Activated gamma-delta T cell (primary cell): ENCODE results near the gene JAK1.
"Not testable (repeated sequence)": the region's sequence is repeated elsewhere in the genome, so short reads cannot be mapped to it uniquely, and the experiment has no call there.

ENCODE experiments used
- DNase-seq: peaks from one replicate; lab custom pipeline; 2025; lab: John Stamatoyannopoulos, UW

Gene JAK1

DNA sequence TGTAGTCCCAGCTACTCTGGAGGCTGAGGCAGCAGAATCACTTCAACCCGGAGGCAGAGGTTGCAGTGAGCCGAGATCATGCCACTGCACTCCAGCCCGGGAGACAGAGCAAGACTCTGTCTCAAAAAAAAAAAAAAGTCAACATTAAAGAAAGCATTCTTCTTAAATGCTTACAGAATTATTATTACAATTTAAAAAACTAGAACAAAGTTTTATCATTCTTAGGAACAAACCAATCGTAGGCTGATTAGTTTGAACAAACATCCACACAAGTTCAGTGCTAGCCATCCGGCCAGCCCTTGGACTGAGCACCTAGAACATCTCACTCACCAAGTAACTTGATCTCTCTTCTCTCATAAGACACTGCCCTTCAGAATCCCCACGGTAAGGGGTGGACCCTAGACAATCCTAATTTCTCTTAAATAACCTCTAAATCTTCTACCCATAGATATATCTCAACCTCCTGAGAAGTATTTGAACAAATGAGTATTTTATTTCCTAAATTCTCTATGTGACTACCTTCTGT, 16.0 kb downstream of the JAK1 start:
- DNase-seq = no peak

GRCh38 chr1:64948905-64949833, 17.2 kb downstream of the JAK1 start:
- no peak for DNase-seq

- DNase-seq = no peak
Observed at GRCh38 chr1:64948216-64948615, 18.1 kb downstream of the JAK1 start.

- DNase-seq = no peak
Observed at GRCh38 chr1:64946916-64947315, 19.4 kb downstream of the JAK1 start.

GRCh38 chr1:64944913-64945312, 21.4 kb downstream of the JAK1 start:
- no peak for DNase-seq

- DNase-seq = no peak
Observed at GRCh38 chr1:64942675-64943074, 23.7 kb downstream of the JAK1 start.

DNA sequence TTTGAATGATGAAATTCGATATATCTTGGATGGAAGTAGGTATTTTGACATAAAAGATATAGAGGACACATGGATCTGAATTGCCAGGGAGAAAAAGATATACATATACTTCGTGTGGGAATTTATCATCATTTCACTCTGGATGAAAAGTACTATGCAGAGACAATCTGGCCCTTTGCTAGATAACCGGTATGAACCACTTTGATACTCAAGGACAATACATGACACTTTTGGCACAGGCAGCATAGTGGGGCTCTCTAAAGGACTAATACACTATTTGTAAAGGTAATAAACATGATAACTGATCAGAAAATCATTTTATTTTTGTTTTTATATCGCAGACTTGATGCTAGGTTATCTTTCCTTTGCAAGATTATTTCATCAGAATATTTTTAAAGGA, 24.2 kb downstream of the JAK1 start:
- DNase-seq = no peak

DNA sequence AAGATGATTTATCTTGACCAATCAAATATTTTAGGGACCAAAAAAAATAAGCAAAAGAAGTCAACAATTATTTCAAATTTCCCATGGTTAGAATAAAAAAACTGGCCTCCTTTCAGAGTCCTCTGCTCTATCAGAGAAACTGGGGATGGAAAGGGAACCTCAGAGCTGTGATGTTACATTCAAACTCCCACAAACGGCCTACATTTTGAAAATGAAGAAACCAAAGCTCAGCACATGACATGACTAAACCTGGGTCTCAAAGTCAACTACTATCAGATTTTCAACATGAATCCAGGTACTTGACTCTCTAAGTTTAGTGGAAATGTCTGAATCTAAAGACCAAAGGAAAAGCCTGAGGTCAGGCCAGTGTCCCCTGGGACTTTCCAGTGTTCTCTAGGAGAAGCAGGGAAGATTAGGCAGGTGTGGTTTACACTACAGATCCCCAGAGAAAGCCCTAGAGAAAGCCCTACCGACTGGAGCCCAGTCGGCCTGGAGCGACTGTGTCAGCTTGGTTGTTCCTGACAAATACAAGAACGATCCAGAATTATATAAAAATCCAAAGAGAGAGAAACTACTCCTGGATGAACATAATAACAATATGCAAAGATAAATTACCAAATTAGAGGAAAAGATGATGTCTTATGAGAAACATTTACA, 24.8 kb downstream of the JAK1 start:
- DNase-seq = no peak

DNA sequence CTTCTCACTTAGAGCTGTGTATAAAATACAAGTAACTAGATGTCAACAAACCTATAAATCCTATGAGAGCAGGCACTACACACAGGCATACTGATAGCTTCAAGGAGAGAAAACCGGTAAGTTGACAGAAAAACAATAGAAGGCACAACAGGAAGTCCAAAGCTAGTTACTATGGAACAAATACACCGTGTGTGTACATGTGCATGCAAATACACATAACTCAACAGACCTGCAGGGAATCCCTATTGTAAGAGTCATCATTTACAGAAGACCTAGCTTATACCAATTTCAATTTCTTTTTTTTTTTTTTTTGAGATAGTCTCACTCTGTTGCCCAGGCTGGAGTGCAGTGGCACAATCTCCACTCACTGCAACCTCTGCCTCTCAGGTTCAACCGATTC, 26.3 kb downstream of the JAK1 start:
- DNase-seq = no peak

- DNase-seq = no peak
Observed at GRCh38 chr1:64938991-64939390, 27.4 kb downstream of the JAK1 start.

- DNase-seq = no peak
Observed at GRCh38 chr1:64936956-64937355, 29.4 kb downstream of the JAK1 start.

DNA sequence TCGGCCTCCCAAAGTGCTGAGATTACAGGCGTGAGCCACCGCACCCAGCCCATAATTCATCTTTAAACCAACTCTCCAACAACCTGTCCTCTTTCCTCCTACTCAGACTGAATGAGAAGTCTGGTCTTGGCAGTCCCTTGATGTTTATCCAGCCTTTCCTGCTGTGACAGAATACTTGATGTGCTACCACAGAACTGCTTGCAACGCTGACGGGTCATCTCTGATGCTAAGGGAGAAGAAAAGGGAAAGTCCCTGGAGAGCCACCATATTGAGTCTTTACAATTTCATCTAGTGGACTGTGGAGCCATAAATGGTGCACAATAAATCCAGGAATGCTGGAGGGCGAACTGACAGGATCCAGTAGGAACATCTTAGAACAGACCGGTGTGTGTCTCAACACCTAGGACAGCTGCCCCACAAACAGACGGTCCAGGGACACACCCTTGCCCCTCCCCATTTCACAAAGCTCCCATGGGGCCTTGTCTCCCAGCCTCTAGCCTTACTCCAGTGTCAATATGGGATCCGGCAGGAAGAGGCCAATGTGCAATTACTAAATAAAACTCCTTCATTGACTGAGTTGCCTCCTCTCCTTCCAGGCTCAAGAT, 30.7 kb downstream of the JAK1 start:
- DNase-seq = no peak

DNA sequence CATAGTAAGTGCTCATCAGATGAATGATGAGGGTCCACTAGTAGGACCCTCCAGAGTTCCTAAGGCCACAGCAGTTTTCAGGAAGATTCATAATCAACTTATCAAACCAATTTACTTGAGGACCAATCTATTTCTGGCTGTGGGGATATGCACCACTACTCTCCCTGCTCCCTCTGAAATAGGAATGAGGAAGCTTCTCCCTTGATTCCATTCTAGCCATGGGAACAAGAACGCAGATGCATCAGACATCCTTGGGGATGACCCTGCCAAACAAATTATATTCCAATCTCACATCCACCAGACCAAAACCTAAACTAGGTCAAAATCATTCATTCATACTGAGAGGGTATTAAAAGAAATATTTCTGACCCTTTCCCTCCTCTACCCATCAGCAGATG, 31.5 kb downstream of the JAK1 start:
- no peak for DNase-seq

DNA sequence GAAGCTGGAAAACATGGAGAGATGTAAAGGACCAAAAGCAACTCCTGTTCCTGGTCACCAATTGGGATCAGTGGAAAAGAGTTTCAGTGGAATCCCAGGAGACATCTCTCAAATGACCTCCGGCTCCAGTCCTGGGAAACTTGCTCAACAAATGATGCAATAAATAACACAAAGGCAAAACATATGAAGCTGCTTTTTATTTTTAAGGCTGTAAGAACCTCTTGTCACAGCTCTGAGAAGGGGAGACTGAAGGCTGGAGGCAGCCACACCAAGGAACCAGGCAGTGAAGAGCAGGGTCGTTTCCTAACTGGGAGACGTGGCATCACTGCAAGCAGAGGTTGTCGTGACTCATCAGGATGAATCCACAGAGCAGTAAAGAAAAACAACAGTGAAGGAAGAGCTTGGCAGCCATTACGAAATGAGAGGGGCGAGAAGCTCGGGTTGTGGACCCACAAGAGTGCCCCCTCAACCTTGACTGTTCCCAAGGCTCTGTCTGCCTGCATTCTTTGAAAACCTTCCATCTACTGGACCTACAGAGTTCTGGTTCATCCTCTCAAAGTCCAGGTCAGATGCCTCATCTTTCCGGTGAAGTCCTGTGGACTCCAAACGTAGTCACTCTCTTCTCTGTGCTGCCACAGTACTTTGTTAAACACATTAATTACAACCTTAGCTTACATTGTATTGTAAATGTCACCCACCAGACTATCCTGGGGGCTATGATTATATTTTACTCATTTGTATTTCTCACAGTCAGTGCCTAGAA, 32.1 kb downstream of the JAK1 start:
- no peak for DNase-seq

DNA sequence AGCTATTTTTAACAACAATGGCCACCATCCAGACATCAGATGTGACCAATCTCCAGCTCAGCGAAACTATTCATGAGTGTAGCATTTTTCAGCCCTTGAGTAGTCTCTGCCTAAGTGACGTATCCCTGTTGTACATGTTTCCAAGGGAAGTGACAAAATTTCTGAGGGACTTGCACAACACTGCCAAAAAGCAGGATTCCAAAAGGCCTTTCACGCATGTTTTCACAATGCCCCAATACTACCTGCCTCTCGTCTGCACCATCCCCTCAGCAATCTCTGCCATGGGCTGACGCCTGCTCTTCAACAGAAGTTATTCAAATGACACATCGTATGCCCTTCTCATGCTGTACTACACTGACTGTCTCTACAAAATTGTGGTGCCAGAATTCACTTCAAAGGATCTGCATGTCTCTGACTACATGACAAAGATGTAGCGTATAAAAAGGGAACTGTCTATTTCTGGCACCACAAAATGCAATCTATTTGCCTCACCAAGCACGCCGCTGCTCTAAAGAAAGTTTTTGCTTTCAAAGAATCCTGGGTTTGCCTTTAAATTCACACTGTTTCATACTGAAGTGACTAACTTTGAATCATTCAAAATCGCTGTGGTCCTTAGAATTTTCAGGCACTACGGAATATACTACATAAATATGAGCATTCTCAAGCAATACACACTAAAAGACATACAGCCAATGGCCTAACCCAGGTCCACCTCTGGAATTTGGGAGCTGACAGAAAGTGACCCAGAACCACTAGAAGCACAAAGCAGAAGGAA, 32.9 kb downstream of the JAK1 start:
- DNase-seq = no peak

DNA sequence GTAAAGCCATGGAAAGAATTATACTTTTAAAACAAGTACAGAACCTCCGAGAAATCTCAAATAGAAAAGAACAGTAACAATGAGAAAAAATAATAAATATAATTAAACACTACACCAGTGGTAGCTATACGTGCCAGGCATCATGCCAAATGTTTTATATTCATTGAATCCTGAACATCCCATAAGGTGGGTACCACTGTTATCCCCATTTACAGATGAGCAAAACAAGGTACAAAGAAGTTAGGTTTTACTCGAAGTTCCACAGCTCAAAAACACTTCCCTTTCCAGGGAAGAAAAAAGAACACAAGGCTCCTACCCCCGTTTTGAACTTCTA, 33.4 kb downstream of the JAK1 start:
- DNase-seq = no peak

DNA sequence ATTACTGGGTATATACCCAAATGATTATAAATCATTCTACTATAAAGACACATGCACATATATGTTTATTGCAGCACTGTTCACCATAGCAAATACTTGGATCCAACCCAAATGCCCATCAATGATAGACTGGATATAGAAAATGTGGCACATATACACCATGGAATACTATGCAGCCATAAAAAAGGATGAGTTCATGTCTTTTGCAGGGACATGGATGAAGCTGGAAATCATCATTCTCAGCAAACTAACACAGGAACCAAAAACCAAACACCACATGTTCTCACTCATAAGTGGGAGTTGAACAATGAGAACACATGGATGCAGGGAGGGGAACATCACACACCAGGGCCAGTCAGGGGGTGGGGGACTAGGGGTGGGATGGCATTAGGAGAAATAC, 35.7 kb downstream of the JAK1 start:
- not testable (repeated sequence) for DNase-seq

DNA sequence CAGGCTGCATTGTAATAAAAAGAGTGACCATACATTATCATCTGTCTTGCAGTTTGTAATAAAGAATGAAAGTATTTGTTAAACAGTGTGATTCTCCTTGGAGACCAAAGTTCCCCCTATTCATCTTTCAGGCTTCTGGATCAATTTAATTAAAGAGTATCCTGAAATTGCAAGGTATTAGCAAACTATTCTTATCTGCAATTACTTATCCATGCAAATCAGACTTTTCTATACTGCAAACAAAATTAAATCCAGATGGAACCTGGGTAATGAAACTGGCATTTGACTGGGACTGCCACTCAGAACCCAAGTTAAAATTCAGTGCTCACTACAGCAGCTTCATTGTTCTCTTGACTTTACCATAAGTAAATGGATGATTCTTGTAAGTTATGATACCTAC, 37.1 kb downstream of the JAK1 start:
- DNase-seq = no peak

DNA sequence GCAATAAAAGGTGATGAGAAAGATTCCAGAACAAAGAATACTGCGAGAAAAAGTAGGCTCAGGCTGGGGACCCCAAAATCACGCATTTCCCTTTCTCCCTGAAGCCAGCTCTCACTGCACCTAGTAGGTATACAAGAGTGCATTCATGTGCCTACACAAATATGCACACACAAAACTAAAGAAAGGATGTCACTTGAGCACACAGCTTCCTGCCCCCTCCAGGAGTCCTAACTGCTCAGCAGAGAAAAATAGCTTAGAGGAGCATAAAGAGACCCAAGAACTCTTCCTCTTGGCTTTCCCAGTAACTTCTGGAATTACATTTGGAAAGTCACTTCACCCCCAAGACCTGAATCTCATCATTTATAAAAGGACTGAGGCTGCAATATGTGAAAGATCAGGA, 38.0 kb downstream of the JAK1 start:
- no peak for DNase-seq

DNA sequence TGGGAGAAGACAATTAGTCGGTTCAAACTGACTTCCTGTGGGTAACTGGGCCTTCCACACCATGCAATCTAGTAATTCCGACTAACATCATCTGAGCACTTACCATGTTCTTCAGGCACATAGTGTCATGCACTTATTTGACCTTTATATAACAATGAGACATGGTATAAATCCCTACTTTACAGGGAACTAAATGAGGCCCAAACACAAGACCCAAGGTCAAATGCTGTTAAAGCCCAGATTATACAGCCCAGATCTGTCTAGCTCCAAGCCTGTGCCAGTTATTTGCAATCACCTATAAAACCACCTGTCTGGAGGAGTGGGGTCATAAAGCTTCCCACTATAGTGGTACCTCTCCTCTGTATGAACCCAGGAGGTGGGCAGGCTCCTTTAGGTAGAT, 40.8 kb downstream of the JAK1 start:
- no peak for DNase-seq

DNA sequence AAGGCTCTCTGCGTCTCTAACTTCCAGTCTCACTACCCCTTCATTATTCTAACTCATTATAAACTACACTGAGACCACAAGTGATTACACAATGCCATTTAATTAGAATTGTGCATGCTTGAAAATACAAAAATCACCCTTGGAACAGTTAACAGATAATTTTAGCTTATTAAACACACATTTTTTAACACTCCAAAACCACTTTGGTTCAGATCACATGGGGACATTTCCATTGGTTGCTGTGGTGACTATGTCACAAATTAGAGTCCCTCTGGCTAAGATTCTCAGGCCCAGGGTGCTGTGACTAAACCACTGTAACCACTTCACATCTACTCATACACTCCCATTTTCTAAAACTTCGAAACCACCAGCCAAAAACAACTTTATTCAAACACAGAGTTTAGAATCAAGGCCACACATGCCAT, 43.0 kb downstream of the JAK1 start:
- DNase-seq = no peak
